K562 (cell line): ENCODE results near the gene ANKRD13A. TPM values are rescaled to one million over a fixed set of nuclear protein-coding genes. Genes with fewer than 3 reads are reported as not detected.

Source experiments
- FOXP4 ChIP-seq: sonication (generic); formaldehyde crosslinking; IDR thresholded peaks from 2 replicates; pipeline ENCODE4 v1.8.0; 2022; ENCODE audit warnings: mild to moderate bottlenecking, missing genetic modification reagents, borderline replicate concordance
- MECOM ChIP-seq: fragments of 250-450 bp; sonication (Bioruptor Pico); IDR thresholded peaks from 2 replicates; pipeline ENCODE4 v1.8.0; 2022; ENCODE audit warnings: inconsistent platforms
- PHF20 ChIP-seq: fragments of 450-650 bp; IDR thresholded peaks from 2 replicates; pipeline ENCODE4 v1.6.1; 2018; ENCODE audit not compliant: partially characterized antibody
- TCF15 ChIP-seq: fragments of 250-450 bp; sonication (Bioruptor Pico); IDR thresholded peaks from 2 replicates; pipeline ENCODE4 v1.8.0; 2022; ENCODE audit warnings: moderate library complexity, mild to moderate bottlenecking, inconsistent platforms
- ZBTB43 ChIP-seq: sonication (generic); formaldehyde crosslinking; IDR thresholded peaks from 2 replicates; pipeline ENCODE4 v1.8.0; 2023; ENCODE audit warnings: mild to moderate bottlenecking, missing genetic modification reagents
- polyA plus RNA-seq, 8 experiments: library from polyadenylated mRNA; depleted of rRNA in 4 of 8; stranded (reverse) in 5 of 8; unstranded in 3 of 8; fragments of >200 nt; fragmentation: Nextera tagmentation in 2 of 8; fragmentation: Illumina TruSeq in 1 of 8; extraction: Ambion mirVana in 2 of 8; extraction: Trizol in 1 of 8; gene quantifications; 2 replicates each; pipeline versions ENCODE4 v1.2.1 to v1.2.3, GENCODE V29; 2011 to 2014; ENCODE audit warnings: inconsistent platforms in 1 of 8, missing spikeins in 1 of 8
- total RNA-seq, 7 experiments: library from RNA; depleted of rRNA in 6 of 7; stranded (reverse); fragments of >200 nt in 6 of 7; fragmentation: Illumina TruSeq in 2 of 7; extraction: Trizol in 2 of 7; gene quantifications; 2 replicates each; pipeline versions ENCODE4 v1.2.1 to v1.2.3, GENCODE V29; 2011 to 2021; ENCODE audit warnings: low replicate concordance in 1 of 7

ANKRD13A gene
- total and polyA plus RNA-seq, 9 of the 15 experiments (the other 6 are each of a cell fraction or from before 2014, with no cell fraction given), result 5.0 to 55.0 (median 41.5) TPM

- TF ChIP-seq ZBTB43 (CRISPR knock-in tag) (no peak), PHF20 (no peak), MECOM (no peak), TCF15 (CRISPR knock-in tag) (no peak), FOXP4 (CRISPR knock-in tag) (no peak)
Measured at GRCh38 chr12:110002676-110003515, 3.7 kb downstream of the ANKRD13A start (continued).
